ENCODE data around the gene RAD54L. TPM values are rescaled to one million over a fixed set of nuclear protein-coding genes. Genes with fewer than 3 reads are reported as not detected.
"Not testable (repeated sequence)": the region's sequence is repeated elsewhere in the genome, so short reads cannot be mapped to it uniquely, and the experiment has no call there.

The RAD54L gene
- not detected for total RNA-seq (ENCODE audit: insufficient read depth, low replicate concordance)

DNA sequence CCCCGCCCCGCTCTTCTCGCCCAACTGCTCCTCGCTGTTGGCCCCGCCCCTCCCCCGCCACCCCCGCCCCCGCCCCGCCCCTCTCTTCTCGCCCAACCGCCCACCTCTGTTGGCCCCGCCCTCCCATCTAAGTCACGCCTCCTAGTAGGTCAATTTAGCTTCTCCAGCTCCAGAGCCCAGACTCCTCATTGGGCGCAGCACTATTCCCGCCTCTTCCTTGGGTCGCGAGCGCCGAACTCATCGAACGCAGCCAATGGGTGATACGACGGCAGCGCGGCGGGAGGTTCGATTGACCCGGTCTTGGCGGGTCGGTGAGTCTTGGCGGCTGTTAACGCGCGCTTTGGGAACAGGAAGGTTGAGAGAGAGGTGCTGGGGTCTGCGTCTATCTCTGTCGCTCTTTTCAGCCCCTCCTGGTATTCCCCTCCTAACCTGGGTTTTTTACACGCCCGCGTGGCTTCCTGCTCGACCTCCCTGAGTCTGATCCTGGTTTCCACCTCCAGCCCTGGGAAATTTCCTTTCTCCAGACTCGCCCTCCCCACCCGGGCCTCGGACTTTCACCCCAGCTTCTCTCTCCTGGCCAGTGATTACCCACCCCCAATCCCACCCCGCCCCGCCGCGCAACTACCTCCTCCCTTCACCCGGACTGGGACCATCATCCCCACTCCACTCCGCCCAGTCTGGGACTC lies at the start of gene RAD54L:
Gene RAD54L (plus strand): TSS at position 328 of the 686 bp plus-strand sequence. CDS start 643 bp downstream, outside the sequence.
- DNase-seq (ENCODE audit: low spot score): peak; percentile 99

DNA sequence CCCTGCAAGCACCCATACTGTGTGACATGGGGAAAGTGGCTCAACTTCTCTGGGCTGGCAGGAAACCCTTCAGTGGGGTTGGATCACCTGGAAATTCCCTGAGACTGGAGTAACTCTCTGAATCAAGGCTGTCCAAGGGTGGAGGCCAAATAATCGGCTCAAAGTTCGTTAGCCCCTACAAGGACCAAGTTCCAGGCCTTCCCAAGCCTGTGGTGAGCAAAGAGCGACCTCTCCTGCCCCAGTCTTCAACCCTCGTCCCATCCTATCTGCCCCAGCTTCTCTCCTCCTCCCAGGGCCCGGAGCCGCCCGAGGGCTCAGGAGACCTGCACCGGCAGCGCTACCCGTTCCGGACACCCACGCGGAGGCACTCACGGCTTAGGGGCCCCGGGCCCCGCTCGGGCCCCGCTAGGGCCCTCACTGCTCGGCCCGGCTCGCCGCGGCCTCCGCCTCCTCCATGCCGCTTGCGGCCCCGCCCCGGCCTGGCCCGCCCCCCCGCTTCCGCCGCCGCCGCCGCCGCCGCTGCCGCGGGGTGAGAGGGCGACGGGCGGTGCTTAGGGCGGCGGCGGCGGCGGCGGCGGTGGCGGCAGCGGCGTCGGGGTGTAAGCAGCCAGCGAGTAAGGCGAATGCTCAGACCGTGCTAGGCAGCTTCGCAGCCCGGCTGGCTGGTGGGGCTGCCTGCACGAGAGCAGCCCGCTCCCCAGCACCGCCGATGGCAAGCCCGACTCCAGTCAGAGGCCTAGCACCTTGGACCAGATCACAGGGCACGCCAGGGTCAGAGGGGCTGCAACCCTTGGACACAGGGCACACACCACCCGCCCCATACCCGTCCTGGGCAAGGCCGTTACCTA lies 49.4 kb upstream of the RAD54L start, which contains the start of gene POMGNT1:
Gene POMGNT1 (minus strand): TSS at position 471 of the 848 bp plus-strand sequence. CDS start 613 bp downstream, outside the sequence.
- peak; percentile 78 for DNase-seq (ENCODE audit: low spot score)

DNA sequence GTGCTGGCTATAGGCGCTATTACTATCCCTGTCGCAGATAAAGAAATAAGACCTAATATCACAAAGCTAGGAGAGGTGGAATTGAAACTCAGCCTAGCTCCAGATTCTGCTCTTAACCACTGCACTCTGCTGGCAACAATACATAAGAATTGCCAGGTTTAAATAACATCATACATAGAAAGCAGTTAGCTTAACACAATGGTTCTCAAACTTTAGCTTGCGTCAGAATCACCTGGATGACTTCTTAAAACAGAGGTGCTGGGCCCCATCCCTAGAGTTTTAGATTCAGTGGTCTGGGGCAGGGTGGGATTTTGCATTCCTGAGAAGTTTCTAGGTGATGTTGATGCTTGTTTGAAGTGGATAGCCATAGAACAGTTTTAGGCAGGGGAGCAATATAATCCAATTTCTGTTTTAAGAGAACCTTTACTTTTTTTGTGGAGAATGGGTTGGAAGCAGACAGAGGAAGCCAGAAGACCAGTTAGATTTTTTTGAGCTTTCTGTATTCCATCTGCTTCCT lies 48.3 kb upstream of the RAD54L start:
- DNase-seq (ENCODE audit: low spot score): no peak

DNA sequence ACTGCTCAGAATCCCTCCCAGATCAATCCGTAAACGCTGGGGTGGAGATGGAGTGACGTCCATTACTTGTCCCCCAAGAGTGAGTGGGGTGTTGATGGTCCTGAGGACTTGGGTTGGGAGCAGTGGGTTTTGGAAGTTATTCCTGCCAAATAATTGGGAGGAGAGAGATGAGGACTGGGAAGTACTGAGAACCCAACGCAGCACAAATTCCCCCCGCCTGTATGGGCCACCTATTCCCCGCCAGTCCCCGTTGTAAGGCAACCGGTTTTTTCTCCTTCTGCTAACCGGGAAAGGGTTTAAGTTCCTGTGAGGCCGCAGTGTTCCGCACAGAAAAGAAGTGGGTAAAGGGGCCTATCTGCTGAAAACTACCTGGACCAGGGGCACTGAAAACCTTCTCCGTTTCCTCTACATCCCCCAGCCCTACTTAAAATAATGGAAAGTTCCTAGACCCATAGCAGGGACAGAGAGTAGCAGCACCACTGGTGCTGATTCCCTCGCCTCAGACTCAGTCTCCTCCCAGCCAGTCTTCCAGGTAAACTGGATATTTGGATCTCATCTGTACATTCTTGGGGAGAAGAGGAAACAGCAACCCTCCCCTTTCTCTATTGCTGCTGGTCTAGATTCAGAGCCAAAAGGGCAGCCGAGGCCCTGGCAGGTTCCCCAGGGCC lies 43.7 kb upstream of the RAD54L start:
- no peak for DNase-seq (ENCODE audit: low spot score)

DNA sequence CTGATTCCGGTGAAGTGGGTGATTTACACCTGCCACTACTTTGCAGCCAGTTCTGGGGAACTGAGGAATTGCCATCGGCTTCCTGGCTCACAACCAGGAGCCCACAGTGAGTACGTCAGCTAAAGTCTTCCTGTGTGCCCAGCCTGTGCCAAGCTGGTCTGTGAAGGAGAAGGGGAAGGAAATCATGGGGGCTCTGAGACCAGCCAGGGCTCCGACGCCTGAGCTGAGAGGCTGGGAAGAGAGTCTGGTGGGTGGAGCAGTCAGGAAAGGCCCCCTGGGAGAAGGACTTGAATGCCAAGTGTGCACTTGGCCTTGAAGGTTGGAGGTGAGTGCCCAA lies 43.2 kb upstream of the RAD54L start:
- DNase-seq (ENCODE audit: low spot score): no peak

DNA sequence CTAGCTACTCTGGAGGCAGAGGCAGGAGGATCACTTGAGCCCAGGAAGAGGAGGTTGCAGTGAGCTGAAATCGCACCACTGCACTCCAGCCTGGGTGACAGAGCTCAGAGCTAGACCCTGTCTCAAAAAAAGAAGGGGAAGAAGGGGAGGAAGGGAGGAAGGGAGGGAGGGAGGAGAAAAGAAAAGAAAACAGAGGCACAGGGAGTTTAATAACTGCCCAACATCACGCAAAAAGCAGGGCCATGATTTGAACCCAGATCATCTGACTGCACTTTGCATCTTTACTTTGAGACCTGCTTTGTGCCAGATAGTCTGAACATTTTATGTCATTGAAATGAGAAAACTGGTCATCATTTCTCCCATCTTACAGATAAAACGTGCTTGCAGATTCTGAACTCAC lies 42.4 kb upstream of the RAD54L start:
- no peak for DNase-seq (ENCODE audit: low spot score)

DNA sequence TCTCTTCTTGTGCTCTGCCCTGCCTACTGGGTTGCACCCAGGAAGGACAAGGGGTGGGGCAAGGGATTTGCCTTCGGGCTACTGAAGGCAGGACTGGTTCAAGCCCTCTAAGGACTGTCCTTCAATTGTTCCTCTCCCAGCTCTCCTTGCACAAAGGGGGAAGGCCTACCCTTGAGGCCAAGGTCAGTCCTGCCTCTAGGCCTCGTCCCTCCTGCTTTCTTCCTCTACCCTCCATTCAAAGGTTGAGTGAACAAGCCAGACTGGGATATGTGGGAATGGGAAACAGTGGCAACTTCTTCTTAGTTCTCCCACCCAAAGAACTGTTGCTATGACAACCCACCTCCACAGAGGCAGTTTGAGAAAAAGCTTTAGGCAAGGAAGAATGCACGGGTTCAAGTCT lies 41.8 kb upstream of the RAD54L start:
- DNase-seq (ENCODE audit: low spot score): no peak

DNA sequence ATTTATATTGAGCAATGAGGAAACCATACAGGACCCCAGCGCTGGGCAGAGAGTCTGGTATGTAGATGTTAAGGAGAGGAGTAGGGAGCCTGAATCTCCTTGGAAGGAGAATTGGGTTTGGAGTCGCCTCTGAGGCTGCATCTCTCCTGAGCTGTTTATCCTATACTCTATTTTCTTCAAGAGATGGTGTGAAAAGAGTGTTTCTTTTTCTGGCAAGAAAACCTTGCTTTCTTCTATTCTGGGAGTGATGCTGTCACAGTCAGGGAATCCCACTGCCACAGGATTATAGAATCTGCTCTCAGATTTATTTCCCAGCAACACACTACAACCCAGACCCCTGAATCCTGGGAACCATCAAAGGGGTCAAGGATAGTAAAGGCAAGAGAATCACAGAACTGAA lies 41.2 kb upstream of the RAD54L start:
- DNase-seq (ENCODE audit: low spot score): no peak

DNA sequence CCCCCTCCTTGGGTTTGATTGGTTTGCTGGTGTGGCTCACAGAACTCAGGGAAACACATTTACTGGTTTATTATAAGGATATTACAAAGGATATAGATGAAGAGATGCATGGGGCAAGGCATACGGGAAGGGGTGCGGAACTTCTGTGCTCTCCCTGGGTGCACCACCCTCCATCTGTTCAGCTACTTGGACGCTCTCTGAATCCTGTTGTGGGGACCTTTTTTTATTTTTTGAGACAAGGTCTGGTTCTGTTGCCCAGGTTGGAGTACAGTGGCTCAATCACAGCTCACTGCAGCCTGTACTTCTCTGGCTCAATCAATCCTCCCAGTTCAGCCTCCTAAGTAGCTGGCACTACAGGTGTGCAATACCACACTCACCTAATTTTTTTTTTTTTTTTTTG lies 37.0 kb upstream of the RAD54L start:
- no peak for DNase-seq (ENCODE audit: low spot score)

DNA sequence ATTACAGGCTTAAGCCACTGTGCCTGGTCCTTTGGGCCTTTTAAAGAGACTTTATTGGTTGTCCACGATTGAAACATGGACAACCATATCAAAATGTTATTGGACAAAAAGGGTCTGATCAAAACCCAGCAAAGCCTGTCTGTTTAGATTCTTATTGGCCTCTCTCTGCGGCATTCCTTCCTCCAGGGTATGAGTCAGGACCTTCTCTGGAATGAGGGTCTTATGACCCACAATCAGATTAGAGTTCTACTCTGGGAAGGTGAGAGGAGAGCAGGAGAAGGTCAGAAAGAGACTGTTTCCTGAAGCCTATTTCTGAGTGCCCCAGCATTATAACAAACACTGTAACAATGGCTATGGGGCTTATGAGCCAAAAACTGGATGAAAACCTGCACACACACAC lies 36.5 kb upstream of the RAD54L start:
- DNase-seq (ENCODE audit: low spot score): no peak

DNA sequence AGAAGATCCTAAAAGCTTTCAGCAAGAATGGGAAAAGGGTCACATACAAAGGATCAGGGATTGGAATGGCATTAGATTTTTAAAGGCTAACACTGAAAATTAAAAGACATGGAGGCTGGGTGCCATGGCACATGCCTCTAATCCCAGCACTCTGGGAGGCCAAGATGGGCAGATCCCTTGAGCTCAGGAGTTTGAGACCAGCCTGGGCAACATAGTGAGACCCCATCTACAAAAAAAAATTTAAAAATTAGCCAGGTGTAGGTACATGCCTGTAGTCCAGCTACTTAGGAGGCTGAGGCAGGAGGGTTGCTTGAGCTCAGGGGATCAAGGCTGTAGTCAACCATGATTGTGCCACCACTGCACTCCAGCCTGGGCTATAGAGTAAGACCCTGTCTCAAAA lies 32.1 kb upstream of the RAD54L start:
- DNase-seq (ENCODE audit: low spot score): no peak

DNA sequence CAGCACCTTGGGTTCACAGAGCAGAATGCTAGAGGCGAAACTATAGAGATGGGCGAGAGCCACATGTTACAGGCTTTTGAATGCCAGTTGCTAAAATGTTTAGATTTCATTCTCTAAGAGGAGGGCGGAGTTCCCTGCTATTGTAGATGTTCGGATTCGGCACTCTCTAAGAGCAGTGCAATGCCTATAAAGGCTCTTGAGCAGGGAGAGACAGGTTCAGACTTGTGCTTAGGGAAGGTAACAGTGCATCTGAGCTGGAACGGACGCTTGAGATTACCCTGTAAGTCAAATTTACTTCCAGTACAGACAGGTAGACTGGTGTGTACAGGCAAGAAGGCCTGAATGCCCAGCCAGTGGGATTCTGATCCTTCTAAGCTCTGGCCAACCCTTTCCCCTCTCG lies 29.1 kb upstream of the RAD54L start:
- peak; percentile 69 for DNase-seq (ENCODE audit: low spot score)

DNA sequence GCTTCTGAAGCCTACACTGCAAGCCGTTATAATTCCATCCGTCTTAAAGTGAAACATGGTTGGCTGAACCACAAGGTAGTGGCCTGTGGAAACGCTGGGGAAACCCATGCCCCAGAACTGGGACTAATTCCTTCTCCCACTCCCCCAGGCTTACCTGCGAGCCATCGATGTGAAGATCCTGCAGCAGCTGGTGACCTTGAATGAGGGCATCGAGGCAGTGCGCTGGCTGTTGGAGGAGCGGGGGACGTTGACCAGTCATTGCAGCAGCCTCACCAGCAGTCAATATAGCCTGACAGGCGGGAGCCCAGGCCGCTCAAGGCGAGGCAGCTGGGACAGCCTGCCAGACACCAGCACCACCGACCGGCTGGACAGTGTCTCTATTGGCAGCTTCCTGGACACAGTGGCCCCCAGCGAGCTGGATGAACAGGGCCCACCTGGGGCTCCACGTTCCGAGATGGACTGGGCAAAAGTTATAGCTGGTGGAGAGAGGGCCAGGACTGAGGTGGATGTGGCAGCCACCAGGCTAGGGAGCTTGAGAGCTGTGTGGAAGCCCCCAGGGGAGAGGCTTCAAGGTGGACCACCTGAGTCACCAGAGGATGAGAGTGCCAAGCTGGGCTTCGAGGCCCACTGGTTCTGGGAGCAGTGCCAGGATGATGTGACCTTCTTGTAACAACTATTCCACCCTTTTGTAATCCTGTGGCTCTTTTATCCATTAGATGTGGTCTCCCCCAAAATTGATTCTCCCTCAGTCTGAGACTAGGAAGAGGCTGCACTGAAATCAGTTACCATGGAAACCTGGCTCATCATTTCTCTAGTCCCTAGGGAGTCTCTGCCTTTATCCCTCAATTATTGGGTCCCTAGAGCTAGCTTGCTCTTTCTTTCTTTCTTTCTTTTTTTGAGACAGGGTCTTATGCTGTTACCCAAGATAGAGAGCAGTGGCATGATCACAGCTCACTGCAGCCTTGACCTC lies 27.7 kb upstream of the RAD54L start:
- DNase-seq (ENCODE audit: low spot score): no peak

DNA sequence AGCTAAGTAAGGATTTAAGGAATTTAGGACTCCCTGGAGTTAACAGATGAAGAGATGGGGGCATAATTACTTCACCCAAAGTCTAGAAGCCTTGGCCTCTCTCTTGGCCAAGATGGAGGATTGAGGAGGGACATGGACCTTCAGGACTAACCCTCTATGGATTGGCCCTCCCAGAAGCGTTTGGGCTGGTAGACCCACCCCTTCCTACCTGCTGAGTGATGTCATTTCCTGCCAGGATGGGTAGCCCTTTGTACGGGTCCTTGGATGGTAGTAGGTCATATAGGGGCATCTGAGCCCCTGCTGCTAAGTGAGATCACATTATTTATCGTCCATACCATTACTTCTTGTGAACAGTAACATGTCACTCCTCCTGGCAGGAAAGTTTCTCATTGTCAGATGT lies 26.8 kb upstream of the RAD54L start:
- DNase-seq (ENCODE audit: low spot score): no peak

DNA sequence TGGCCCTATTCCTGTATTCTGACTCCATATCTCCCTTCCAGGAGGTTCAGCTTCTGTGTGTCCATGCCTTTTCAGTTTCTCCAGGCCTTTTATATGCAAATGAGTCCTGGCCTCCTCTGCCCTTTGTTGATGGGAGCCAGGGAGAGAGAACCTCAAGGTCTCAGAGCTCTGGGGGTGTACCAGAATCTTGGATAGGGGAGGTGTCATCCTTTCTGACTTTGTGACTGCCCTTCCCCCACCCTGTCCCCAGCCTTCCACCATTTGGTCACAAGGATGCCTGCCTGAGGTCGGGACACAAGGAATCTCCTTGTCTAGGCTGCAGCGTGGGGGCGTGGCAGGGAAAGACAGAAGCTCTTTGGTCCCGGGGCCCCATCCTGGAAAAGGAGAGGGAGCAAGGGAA lies 25.8 kb upstream of the RAD54L start:
- no peak for DNase-seq (ENCODE audit: low spot score)

DNA sequence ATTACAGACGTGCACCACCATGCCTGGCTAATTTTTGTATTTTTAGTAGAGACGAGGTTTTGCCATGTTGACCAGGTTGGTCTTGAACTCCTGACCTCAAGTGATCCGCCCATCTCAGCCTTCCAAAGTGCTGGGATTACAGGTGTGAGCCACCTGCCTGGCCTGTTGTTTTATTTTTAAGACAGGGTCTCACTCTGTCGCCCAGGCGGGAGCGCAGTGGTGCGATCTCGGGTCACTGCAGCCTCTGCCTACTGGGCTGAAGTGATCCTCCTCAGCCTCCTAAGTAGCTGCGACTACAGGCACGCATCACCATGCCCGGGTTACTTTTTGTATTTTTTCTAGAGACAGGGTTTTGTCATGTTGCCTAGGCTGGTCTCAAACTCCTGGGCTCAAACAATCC lies 24.5 kb upstream of the RAD54L start:
- DNase-seq (ENCODE audit: low spot score): not testable (repeated sequence)

DNA sequence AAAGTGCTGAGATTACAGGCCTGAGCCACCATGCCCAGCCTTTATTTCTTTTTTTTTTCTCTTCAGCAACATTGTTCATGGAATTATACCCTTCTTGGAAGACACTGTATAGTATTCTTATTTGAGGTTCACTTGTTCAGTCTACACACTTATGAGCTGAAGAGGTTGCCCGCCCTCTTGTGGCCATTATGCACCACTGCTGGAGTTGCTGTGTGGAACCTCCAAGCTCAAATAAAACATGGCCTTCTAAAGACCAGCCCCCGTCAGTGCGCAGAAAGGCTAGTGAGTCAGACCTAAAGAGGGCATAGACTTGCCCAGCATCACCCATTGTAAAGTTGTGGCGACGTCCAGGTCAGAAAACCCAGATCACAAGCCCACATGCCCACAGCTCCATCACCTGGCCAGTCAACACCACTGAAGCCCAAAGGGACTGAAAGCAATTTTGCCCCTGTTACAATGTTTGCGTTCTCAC lies 24.1 kb upstream of the RAD54L start:
- peak; percentile 84 for DNase-seq (ENCODE audit: low spot score)

DNA sequence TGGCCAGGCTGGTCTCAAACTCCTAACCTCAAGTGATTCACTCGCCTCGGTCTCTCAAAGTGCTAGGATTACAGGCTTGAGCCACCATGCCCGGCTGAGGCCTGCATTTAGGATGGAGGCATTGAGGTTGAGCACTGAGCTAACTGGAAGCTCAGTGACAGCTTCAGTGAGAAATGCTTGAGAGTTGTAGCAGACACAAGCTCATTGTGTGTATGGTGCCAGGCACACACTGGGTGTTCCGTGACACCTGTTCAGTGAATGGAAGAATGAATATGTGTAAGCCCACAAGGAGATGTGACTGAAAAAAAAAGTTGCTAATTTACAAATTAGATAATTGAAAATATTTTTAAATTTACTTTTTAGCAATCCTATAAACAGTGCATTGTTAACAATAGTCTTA lies 22.6 kb upstream of the RAD54L start:
- DNase-seq (ENCODE audit: low spot score): no peak

DNA sequence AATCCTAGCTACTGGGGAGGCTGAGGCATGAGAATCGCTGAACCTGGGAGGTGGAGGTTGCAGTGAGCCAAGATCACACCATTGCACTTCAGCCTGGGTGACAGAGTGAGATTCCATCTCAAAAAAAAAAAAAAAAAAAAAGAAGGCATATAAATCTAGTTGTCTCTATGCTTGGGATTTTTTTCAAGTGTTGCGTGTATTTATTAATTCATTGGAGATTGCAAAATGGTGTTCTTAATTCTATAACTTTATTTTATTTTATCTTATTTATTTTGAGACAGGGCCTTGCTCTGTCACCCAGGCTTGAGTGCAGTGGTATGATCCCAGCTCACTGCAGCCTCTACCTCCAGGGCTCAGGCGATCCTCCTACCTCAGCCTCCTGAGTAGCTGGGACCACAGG lies 16.3 kb upstream of the RAD54L start:
- not testable (repeated sequence) for DNase-seq (ENCODE audit: low spot score)

DNA sequence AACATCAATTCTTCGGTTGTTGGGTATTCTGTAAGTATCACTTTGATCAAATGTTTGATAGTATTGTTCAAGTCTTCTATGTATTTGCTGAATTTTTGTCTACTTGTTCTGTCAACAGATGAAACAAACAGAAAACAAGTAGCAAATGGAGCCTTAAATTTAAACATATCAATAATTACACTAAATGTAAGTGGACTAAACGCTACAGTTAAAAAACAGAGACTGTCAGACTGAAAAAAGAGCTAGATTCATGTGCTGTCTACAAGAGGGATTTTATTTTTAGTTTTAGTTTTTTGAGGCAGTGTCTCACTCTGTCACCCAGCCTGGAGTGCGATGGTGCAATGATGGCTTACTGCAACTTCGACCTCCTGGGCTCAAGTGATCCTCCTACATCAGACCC lies 10.7 kb upstream of the RAD54L start:
- DNase-seq (ENCODE audit: low spot score): no peak

DNA sequence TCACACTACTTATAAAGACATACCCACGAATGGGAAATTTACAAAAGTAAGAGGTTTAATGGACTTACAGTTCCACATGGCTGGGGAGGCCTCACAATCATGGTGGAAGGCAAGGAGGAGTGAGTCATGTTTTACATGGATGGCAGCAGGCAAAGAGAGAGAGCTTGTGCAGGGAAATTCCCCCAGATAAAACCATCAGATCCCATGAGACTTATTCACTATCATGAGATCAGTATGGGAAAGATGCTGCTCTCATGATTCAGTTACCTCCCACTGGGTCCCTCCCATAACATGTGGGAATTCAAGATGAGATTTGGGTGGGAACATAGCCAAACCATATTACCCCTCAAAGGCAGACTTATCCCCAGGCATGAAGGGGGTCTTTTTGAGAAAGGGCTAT lies 8.7 kb upstream of the RAD54L start:
- not testable (repeated sequence) for DNase-seq (ENCODE audit: low spot score)

Measured in umbilical cord (tissue), 2 donors.